HG03066 (cell line): ENCODE data around the gene DOCK10.
A peak's percentile ranks its signal among the peaks of the same experiment; 100 is the strongest.
"Not testable (repeated sequence)": the region's sequence is repeated elsewhere in the genome, so short reads cannot be mapped to it uniquely, and the experiment has no call there.

ENCODE experiments used
- ATAC-seq: cut with Tn5 transposase; IDR thresholded peaks from one replicate; pipeline ENCODE4 v1.9.1; 2021; ENCODE audit warnings: low read depth; ENCODE audit not compliant: unreplicated experiment

The DOCK10 gene

DNA sequence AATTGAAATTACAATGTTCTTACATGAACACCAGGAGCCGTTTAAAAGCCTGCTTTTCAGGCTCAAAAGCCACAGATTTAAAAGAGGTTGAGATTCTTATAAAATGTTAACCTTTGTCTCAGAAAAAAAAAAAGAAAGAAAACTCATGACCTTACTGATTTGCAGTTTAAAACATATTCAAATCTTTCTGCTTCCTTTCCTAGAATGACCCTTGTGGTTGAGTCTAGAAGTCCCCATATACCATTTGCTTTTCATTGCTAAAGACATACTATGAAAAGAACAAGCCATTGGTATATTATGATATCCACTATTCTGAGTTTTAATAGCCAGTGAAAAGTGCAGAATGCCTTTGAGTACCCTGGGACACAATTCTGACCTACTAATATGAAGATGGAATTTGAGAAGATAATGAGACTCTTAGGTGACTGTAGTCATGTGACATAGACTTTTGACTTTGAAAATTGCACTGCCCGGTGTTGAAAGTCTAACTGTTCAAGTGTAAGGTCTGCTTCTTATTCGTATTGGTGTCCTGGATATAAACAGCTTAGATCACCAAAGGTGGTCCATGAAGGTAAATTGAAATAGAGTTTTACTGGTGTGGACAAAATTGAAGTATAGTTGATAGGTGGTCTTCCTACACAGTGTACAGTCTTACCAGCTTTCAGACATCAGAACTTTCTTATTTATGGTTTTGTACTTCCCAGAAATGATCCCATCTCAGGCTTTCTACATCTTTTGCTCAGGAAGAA, 117.0 kb downstream of the DOCK10 start:
- ATAC-seq = peak; percentile 30

DNA sequence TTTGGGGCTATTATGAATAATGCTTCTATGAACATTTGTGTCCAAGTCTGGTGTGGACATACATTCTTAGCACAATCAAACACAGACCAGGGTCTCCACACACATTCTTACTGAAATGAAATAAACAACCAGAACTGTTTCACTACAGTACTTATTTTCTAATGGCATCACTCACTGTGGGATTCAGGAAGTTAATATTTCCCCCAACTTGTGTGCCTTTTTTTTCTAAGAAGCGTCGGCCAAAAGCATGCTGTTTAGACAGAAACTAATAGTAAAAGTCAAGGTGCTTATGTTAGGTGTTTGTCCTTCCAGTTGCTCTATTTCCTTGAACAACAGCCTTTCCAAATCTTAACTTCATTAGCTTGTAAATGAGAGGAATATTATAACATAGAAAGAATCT, 117.6 kb downstream of the DOCK10 start:
- no peak for ATAC-seq

DNA sequence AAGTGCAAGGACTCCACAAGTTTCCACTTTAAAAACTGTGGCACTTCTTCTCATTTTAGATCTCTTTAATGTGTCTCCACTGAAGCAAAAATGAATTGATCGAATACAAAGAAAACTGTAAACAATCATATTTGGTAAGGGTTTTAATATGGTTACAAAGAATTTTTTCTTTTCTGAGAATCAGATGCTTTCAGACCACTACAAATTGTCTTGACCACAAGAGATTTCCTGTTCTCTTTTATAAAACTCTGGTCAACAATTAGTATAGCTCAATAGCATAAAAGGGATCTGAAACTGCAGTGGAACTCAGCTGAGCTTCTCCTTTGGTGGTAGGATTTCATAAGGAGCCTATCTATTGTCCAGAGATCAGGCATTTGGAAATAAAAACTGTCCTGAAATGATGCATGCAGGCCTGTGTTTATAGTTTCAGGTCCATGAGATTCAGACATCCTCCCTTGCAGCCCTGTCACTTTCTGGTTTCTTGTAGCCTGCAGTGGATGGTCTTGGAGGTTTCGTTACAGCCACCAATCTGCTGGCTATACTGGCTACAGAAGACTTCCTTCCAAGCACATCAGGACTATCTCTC, 120.0 kb downstream of the DOCK10 start:
- ATAC-seq = peak; percentile 52

DNA sequence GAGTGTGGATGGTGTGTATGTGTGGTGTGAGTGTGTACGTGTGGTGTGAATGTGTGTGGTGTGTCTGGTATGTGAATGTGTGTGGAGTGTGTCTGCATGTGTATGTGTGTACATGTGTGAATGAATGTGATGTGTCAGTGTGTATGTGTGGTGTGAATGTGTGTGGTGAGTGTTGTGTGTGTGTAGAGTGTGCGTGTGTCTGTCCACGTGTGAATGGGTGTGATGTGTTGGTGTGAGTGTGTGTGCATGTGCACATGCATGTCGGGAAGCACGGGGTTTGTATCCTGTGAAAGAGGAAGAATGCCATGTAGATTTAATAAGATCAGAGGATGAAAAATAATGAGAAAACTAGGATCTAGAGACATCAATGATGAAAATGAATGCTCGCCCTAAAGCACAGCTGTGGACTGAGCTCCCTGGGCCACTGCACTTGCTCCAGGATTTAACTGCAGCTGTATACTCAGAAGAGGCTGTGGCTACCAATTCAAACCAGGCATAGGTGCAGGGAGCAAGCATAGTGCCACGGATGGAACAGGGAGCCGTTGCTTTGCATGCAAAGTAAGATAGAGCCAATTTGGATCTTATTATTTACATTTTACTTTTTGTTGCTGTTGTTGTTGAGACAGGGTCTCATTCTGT, 122.7 kb downstream of the DOCK10 start:
- no peak for ATAC-seq

DNA sequence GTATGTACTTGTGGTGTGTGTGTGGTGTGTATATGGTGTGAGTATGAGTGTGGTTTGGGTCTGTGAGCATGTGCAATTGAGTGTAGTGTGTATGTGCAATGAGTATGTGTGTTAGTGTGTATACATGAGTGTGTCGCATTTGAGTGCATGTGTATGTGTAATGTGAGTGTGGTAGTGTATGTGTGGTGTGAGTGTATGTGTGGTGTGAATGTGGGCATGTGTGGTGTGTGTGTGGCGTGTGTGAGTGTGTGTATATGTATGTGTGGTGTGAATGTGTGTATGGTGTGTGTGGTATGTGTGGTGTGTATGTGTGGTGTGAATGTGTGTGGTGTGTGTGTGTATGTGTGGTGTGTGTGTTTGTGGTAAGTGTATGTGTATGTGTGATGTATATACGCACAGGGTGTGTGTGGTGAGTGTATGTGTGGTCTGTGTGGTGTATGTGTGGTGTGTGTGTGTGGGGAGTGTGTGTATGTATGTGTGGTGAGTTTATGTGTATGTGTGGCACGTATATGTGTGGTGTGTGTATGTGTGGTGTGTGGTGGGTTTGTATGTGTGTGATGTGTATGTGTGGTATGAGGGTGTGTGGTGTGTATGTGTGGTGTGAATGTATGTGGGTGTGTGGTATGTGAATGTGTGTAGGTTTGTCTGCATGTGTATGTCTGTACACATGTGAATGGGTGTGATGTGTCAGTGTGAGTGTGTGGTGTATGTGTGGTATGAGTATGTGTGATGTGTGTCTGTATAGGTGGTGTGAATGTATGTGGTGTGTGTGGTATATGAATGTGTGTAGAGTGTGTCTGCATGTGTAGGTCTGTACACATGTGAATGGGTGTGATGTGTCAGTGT, 123.4 kb downstream of the DOCK10 start:
- ATAC-seq = no peak

DNA sequence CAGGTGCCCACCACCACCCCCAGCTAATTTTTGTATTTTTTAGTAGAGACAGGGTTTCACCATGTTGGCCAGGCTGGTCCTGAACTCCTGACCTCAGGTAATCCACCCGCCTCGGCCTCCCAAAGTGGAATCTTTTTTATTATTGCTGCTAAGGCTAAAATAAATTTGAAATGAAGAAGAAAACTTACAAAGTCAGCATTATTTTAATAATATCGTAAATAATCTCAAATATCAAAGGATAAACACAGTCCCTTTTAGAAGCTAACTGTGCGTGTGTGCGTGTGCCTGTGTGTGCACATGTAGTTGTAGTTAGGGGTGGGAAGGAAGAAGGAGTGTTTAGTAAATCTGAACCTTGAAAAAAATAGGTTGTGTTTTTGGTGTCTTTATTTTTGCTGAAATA, 125.0 kb downstream of the DOCK10 start:
- not testable (repeated sequence) for ATAC-seq

DNA sequence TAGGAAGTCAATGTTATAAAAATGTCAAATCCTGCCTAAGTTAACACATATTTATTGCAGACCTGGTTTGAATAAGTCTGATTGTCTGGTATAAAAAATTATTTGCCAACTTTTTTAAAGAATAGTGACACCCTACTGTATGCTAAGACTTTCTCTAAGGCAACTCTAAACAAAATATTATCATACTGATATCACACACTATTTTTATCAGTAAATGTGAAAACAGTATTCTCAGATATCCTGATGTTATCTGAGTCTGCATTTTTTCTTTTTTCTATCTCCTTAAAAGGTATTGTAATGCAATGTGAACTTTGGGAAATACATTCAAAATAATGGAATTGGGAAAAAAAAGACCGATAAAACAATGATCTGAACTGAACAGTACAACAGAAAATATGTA, 127.1 kb downstream of the DOCK10 start:
- ATAC-seq = no peak

DNA sequence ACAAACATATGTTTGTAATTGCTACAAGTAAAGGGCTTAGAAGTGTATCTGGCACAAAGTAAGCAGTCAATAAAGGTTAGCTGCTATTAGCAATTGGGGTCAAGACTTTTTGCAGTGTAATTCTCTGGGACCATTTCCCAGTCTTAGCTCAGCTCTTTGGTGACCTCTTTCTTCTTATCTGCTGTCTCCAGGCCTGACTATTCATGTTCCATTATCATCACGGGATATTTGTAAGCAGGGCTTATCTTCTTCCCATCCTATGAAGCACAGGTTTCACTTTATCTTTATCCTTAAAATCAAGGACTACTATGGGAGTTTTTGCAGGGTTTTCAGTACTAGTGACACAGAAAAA, 131.7 kb downstream of the DOCK10 start:
- peak; percentile 20 for ATAC-seq

DNA sequence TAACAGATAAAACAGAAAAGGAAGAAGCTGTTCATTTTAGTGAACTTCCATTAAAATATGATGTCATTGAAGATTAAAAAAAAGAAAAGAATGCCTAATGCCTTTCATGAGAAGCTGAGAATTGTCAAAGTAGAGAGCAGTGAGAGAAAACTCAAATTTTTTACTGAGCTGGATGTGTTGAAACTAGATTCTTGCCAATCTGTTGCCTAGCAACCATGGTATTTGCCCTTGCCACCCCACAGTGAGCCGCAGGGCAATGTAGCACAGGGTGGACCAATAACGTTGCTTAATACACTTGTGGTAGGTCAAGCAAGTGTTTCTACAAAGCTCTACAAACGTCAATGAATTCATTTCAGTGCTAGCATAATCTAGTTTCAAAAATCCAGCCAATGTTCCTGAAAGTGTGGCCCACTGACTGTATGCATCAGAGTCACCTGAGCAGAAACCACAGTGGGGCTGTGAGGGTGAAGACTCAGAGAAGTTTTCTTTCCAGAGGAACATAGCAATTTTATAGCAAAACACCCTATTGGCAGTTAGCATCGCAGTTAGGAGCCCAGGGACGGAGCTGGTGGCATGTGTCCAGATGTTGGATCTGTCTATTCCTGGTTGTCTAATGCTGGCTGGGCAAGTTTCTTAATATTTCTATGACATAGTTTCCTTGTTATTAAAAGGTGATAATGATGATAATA, 132.2 kb downstream of the DOCK10 start:
- peak; percentile 68 for ATAC-seq

DNA sequence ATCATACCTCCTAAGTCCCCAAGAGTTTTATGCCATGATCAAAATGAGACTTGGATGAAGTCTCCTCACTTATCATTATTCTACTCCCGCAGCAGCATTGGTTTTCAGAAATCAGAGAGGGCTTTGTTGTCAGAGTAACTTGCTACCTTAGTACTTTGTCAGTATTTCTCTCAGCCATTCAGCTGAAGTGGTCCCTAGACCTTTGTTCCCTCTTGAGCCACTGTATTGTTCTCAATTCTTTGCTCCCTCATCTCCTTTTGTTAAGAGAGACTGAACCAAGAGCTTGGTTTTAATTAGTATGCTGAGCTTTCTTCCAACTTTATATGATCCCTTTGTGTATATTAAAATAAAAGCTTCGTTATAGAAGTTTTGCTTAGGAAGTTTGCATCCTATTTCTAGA, 133.4 kb downstream of the DOCK10 start:
- ATAC-seq = no peak

DNA sequence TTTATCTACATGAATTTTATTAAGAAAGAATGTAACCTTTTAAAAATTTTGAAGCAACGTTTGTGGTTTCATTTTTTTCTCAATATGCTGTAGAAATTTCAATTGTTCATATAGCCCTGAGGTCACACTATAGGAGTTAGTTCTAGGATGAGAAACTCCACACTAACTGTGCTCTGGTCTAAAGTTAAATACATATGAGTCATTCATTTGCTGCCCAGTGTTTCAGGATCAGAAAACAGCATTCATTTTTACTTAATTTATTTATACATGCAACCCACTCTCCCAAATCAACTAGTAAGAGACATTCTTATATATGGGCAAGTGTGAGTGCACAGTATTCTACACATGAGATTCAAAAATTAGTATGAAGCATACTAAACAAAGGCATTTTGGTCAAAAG, 137.9 kb downstream of the DOCK10 start:
- peak; percentile 77 for ATAC-seq

DNA sequence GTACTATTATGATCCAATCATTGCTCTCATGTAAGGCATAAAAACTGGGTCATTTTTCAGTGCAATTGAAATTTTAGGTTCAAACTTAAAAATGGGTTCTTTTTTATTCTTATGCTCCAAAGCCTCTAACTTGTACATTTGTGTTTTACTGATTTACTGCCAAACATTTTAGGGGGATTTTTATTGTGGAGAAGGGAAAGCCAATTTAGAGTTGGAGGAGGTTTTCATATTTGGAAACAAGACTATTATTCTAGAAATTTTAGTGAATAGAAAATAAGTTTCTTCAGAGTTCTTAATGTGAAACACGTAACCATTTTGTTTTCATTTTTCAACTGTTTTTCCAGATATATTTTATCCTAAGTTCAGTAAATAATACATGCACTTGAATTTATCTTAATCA, 138.6 kb downstream of the DOCK10 start:
- no peak for ATAC-seq

DNA sequence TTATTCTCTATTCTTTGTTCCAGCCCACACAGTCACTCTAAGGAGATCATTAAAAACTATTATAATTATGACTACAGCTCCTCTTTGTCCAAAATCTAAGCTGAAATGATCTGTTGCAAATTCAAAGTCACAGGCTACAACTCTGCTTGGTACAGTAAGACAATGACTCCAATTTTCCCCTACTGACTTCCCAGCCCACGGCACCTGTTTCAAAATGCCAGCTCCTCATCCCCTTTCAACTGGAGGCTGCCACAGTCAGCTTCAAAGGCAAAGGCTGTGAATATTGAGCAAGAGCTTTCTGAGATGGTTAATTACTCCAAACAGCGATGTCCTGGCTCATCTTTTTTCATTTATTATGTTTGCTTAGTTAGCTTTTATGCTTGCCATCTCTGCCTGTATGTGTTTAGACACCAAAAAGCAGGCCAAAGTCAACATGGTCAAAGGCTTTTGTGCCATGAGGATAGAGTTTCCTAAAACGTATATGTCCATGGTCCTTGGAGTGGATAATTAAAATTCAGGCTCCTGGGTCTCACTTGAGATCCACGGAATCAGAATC, 141.1 kb downstream of the DOCK10 start:
- no peak for ATAC-seq

DNA sequence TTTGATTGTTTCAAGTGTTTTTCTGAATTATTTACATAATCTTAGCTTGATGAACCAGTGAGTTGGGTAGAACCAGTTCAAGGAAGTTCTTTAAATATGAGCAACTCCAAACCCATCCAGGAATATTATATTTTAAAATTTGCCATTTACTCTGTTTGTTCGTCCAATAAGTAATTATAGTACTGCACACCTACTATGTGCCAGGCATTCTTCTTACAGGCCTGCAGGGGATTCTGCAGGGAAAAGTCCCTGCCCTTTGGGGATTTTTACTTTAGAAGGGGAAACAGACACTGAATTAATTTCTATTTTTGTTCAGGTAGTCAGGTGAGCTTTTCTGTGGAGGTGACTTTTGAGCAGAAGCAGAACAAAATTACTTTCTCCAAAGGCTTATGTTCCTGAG, 146.9 kb downstream of the DOCK10 start:
- no peak for ATAC-seq

DNA sequence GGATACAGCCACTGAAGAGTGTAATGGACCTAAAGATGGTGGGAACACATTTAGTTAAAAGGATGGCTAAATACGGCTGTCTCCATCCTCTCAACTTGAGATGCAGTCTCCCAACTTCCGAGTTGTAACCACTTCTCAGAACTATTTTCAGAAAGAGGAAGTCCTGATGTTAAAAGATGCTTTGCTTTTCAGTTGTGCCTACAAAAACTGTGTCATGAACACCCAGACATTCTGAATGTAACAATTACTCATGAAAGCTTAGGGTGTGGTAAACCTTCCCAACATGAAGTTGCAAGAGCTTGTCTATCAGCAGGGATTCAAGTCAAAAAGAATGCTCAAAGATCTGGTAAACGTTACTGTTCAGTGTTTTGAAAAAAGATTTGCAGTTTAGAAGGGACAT, 147.9 kb downstream of the DOCK10 start:
- ATAC-seq = peak; percentile 90

DNA sequence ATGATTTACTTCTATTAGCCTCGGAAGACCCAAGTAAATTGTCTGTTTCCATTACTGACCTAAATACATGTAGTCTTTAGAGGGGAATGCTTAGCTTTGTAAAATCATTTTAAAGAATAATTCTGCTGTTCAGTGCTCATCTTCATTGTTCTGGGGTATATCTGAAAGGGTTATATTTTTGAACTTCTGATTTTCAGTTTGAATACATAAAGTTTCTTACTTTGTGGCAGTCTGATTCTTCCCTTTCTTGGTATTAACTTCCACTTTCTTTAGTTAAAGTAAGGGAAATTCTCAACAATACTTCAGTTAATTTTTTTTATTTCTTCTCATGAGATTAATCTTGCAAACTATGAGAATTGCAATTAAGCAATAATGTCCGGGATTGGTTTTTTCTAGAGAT, 148.4 kb downstream of the DOCK10 start:
- peak; percentile 46 for ATAC-seq

DNA sequence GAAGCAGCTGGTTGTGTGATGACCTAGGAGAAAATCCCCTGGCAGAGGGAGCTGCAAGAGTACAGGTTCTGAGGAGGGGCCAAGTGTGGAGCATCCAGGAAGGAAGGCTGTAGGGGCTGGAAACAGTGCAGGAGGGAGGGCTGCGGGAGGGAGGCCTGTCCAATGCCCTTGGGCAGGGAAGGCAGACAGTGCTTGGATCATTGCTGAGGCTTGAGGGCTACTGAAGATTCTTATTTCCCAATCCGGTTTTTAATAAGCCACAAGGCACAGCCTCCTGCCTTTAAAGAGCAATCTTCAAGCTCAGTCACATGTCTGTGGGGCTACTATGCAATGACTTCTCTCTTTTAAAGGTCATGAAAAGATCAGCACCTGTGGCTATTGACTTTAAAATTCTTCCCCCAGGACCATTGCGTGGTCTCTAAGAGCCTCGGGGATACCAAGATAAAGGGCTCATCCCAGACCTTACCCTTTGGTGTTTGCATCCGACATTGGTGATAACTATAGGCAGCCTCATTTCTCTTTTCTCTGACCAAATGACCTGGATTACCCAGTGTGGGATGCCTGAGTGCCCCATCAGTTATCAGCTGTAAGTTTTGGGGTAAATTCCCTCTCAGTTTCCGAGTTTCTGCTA, 149.6 kb downstream of the DOCK10 start:
- no peak for ATAC-seq

DNA sequence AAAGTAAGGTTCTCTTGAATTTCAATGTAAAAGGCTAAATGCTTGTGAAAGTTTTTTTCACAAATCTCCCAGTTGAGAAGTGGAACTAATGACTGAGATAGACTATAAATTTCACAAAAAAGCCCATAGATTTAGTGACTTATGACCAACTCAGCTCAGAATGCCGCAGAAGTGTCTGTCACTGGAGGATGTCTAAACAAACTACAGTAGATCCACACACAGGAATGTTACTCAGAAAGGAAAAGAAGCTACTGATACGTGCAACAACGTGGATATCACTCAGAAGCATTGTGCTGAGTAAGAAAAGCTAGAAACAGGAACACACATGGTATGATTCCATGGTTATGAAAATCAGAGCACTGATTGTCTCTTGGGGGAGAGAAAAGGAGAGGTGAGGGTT, 151.9 kb downstream of the DOCK10 start:
- ATAC-seq = no peak

DNA sequence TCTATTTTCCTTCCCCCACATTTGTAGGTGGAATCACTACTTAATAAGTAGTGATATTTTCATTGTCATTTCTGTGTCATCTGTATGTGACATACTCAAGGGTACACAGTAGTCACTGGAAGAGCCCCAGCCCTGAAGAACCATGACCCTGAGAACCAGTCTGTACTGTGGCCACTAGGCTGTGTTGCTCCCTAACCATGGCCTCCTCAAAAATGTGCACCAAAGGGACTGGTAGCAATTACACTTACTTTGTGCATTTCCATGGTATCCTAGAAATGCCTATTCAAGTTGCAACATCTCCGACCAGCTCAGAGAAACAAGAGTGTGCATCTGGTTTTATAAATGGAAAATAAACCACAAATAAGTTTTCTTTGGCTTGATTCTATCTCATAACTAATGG, 155.1 kb downstream of the DOCK10 start:
- no peak for ATAC-seq
